IMR-90 (cell line): Measurements from ENCODE around the gene ST3GAL3. TPM values are rescaled to one million over a fixed set of nuclear protein-coding genes. Genes with fewer than 3 reads are reported as not detected.

Source experiments
- ATAC-seq: fragments of 200-7000 bp; cut with Tn5 transposase; 2 replicates; pipeline ENCODE4 v1.9.1; 2020; ENCODE audit warnings: low read depth, mild to moderate bottlenecking, moderate library complexity
- BruUV-seq: library from RNA; stranded (reverse); fragments of 400-500 nt; replicated peaks from 2 replicates; lab custom pipeline; 2021; lab: Mats Ljungman, UMichigan
- CTCF ChIA-PET: fragments of 300-600 bp; formaldehyde crosslinking; extraction: SDS; loops from one replicate; lab custom pipeline; 2021; ENCODE audit warnings: antibody characterized with exemption; lab: Yijun Ruan, JAX
- POLR2A ChIA-PET: fragments of 300-600 bp; sonication (Branson Sonifier 250); formaldehyde crosslinking; loops from one replicate; lab custom pipeline; 2022; ENCODE audit warnings: antibody characterized with exemption; ENCODE audit not compliant: unreplicated experiment; lab: Charles Lee
- DNase-seq: peaks from one replicate; pipeline ENCODE4 v3.0.0; 2013
- H2AFZ ChIP-seq: replicated peaks from 2 replicates; pipeline ENCODE3; 2013; ENCODE audit warnings: low read length, mild to moderate bottlenecking; ENCODE audit not compliant: poor library complexity
- H2AK5ac ChIP-seq: 2 replicates; pipeline ENCODE4 v1.6.1; 2013; ENCODE audit warnings: low read depth, low read length, inconsistent platforms
- H2AK9ac ChIP-seq: replicated peaks from 2 replicates; pipeline ENCODE3; 2013; ENCODE audit warnings: mild to moderate bottlenecking, low read depth, low read length, moderate library complexity; ENCODE audit not compliant: poor library complexity
- H2BK120ac ChIP-seq: 2 replicates; pipeline ENCODE4 v1.6.1; 2013; ENCODE audit warnings: low read depth, low read length, inconsistent platforms
- H2BK15ac ChIP-seq: 3 replicates; pipeline ENCODE4 v1.6.1; 2013; ENCODE audit warnings: low read depth, low read length, inconsistent platforms
- H2BK20ac ChIP-seq: 2 replicates; pipeline ENCODE4 v1.6.1; 2013; ENCODE audit warnings: low read depth, mild to moderate bottlenecking, inconsistent platforms, low read length, moderate library complexity
- H2BK5ac ChIP-seq: 2 replicates; pipeline ENCODE4 v1.6.1; 2013; ENCODE audit warnings: mild to moderate bottlenecking, low read depth, low read length, inconsistent platforms; ENCODE audit not compliant: poor library complexity, severe bottlenecking
- H3K14ac ChIP-seq: replicated peaks from 2 replicates; pipeline ENCODE4 v1.6.1; 2013; ENCODE audit warnings: low read depth, low read length, inconsistent platforms
- H3K18ac ChIP-seq: 2 replicates; pipeline ENCODE4 v1.6.1; 2013; ENCODE audit warnings: low read depth, low read length, control low read depth
- H3K23ac ChIP-seq: 2 replicates; pipeline ENCODE4 v1.6.1; 2013; ENCODE audit warnings: low read depth, low read length, inconsistent platforms
- H3K27ac ChIP-seq: 2 replicates; pipeline ENCODE4 v1.5.1; 2013; ENCODE audit warnings: mild to moderate bottlenecking, control low read depth, low read length; ENCODE audit not compliant: insufficient read depth
- H3K27me3 ChIP-seq: 2 replicates; pipeline ENCODE4 v1.6.1; 2013; ENCODE audit warnings: low read length; ENCODE audit not compliant: control insufficient read depth, insufficient read depth
- H3K36me3 ChIP-seq: 2 replicates; pipeline ENCODE4 v1.6.1; 2013; ENCODE audit warnings: low read length, mixed read lengths; ENCODE audit not compliant: control insufficient read depth, insufficient read depth
- H3K4ac ChIP-seq: 2 replicates; pipeline ENCODE4 v1.6.1; 2013; ENCODE audit warnings: low read depth, low read length, inconsistent platforms
- H3K4me1 ChIP-seq: 2 replicates; pipeline ENCODE4 v1.6.1; 2013; ENCODE audit warnings: low read length, mixed read lengths; ENCODE audit not compliant: control insufficient read depth, insufficient read depth
- H3K4me2 ChIP-seq: 2 replicates; pipeline ENCODE4 v1.6.1; 2013; ENCODE audit warnings: low read depth, mild to moderate bottlenecking, control low read depth, low read length, moderate library complexity
- H3K4me3 ChIP-seq: 2 replicates; pipeline ENCODE4 v1.5.1; 2013; ENCODE audit warnings: low read depth, mild to moderate bottlenecking, control low read depth, low read length, moderate library complexity; ENCODE audit not compliant: insufficient read depth
- H3K56ac ChIP-seq: 2 replicates; pipeline ENCODE4 v1.6.1; 2013; ENCODE audit warnings: low read length, inconsistent platforms; ENCODE audit not compliant: insufficient read depth; ENCODE audit errors: extremely low read depth
- H3K79me1 ChIP-seq, 2 experiments: 2 replicates each; pipeline ENCODE4 v1.6.1; 2013; ENCODE audit warnings: low read length in 2 of 2, inconsistent platforms in 1 of 2, low read depth in 1 of 2
- H3K9ac ChIP-seq: 2 replicates; pipeline ENCODE4 v1.6.1; 2013; ENCODE audit warnings: low read depth, low read length, control low read depth
- H3K9me1 ChIP-seq: 2 replicates; pipeline ENCODE4 v1.6.1; 2013; ENCODE audit warnings: low read length, inconsistent platforms; ENCODE audit not compliant: insufficient read depth
- H3K9me3 ChIP-seq: 2 replicates; pipeline ENCODE4 v1.6.1; 2013; ENCODE audit warnings: low read length; ENCODE audit not compliant: control insufficient read depth, insufficient read depth
- H4K20me1 ChIP-seq: 2 replicates; pipeline ENCODE4 v1.6.1; 2013; ENCODE audit warnings: low read length, inconsistent platforms; ENCODE audit not compliant: insufficient read depth
- H4K5ac ChIP-seq: 2 replicates; pipeline ENCODE4 v1.6.1; 2013; ENCODE audit warnings: mild to moderate bottlenecking, low read depth, low read length, control low read depth
- H4K8ac ChIP-seq, 2 experiments: 2 replicates each; pipeline ENCODE4 v1.6.1; 2013; ENCODE audit warnings: low read depth in 2 of 2, low read length in 2 of 2, control low read depth in 1 of 2, inconsistent platforms in 1 of 2
- H4K91ac ChIP-seq: 2 replicates; pipeline ENCODE4 v1.6.1; 2013; ENCODE audit warnings: low read depth, low read length, inconsistent platforms; ENCODE audit not compliant: insufficient read depth
- BHLHE40 ChIP-seq: fragments of 150-350 bp; IDR thresholded peaks from 2 replicates; pipeline ENCODE4 v1.6.1; 2016; ENCODE audit warnings: mild to moderate bottlenecking, low read depth, low read length
- CEBPB ChIP-seq: IDR thresholded peaks from 2 replicates; pipeline ENCODE4 v1.6.1; 2012; ENCODE audit warnings: low read depth, low read length, improper control_type of control experiment
- CHD1 ChIP-seq: IDR thresholded peaks from 2 replicates; pipeline ENCODE4 v1.6.1; 2012; ENCODE audit warnings: low read depth, low read length, improper control_type of control experiment
- ELK1 ChIP-seq: fragments of 150-350 bp; IDR thresholded peaks from 2 replicates; pipeline ENCODE4 v1.6.1; 2016; ENCODE audit warnings: low read depth, mild to moderate bottlenecking, low read length, moderate library complexity, borderline replicate concordance
- FOS ChIP-seq: fragments of 150-350 bp; IDR thresholded peaks from 2 replicates; pipeline ENCODE4 v1.6.1; 2016; ENCODE audit warnings: low read depth, low read length
- MAFK ChIP-seq: IDR thresholded peaks from 2 replicates; pipeline ENCODE4 v1.6.1; 2012; ENCODE audit warnings: low read depth, low read length, improper control_type of control experiment
- MAZ ChIP-seq: IDR thresholded peaks from 2 replicates; pipeline ENCODE4 v1.6.1; 2012; ENCODE audit warnings: low read depth, mild to moderate bottlenecking, low read length, improper control_type of control experiment, moderate library complexity, borderline replicate concordance
- WGBS, 2 experiments: methylation state at CpG; one replicate each; pipeline versions ENCODE4 v1.1.5 to v1.1.7; 2013; ENCODE audit warnings: missing lambda C conversion rate in 2 of 2; ENCODE audit not compliant: insufficient read length in 1 of 2; ENCODE audit errors: extremely low coverage in 2 of 2; 5-methylcytosine and 5-hydroxymethylcytosine counted together
- dilution Hi-C: fragments of 300-500 bp; cut with HindIII; formaldehyde crosslinking; loops from one replicate; pipeline ENCODE4 v1.14.3; 2018; ENCODE audit warnings: low sequenced_read_pairs; ENCODE audit not compliant: unreplicated experiment
- in situ Hi-C: fragments of 300-500 bp; cut with MboI; formaldehyde crosslinking; loops from 3 replicates; pipeline ENCODE4 v1.14.3; 2019; ENCODE audit warnings: low sequenced_read_pairs, inconsistent platforms, mixed read lengths
- intact Hi-C: fragments of 100-400 bp; cut with micrococcal nuclease; formaldehyde crosslinking; loops from 2 replicates; pipeline ENCODE4 v1.10.0; 2022
- polyA plus RNA-seq, 3 experiments: library from polyadenylated mRNA; depleted of rRNA; stranded (reverse); fragments of >200 nt; gene quantifications; 2 replicates each; pipeline ENCODE4 v1.2.3, GENCODE V29; 2012; ENCODE audit warnings: low replicate concordance in 1 of 3
- total RNA-seq: library from RNA; depleted of rRNA; stranded (reverse); fragments of >200 nt; gene quantifications from 2 replicates; pipeline ENCODE4 v1.2.3, GENCODE V29; 2012

The ST3GAL3 gene
- total and polyA plus RNA-seq, 2 of the 4 experiments (the other 2 are of a cell fraction) = 12.0 to 14.8 TPM

- Histone ChIP-seq H2BK120ac (no peak overlapping the region), H3K9me3 (no peaks in the 10 kb centered on the region), H3K36me3 (peaks cover 94% of the 10 kb centered on the region), H4K8ac (no peak overlapping the region), H2BK15ac (no peak overlapping the region), H3K9ac (no peak overlapping the region), H3K4me1 (peaks cover 4% of the 10 kb centered on the region), H2AK9ac (no peak overlapping the region), H3K4ac (no peak overlapping the region), H4K20me1 (peaks cover 17% of the 10 kb centered on the region; the same call in 1 of the 2 replicates), H2AK5ac (no peak overlapping the region), H3K56ac (no peak overlapping the region), H3K79me1 (peaks cover 31 to 74% of the 10 kb centered on the region in 2 experiments), H3K4me3 (no peak overlapping the region), H2BK20ac (no peak overlapping the region), H2AFZ (no peak overlapping the region), H3K23ac (no peak overlapping the region), H2BK5ac (no peak overlapping the region), H3K27ac (no peak overlapping the region), H4K91ac (no peak overlapping the region), H3K4me2 (no peak overlapping the region), H3K14ac (no peak overlapping the region), H3K9me1 (peaks cover 4% of the 10 kb centered on the region; the same call in 1 of the 2 replicates), H3K18ac (no peak overlapping the region), H3K27me3 (no peaks in the 10 kb centered on the region), H4K5ac (no peak overlapping the region)
- POLR2A ChIA-PET = no interaction called here
- in situ Hi-C loops = no loop called here
- DNase-seq (no peak), ATAC-seq (no peak)
- TF ChIP-seq FOS (no peak), CHD1 (no peak), CEBPB (no peak), ELK1 (no peak), MAFK (no peak), MAZ (no peak), BHLHE40 (no peak)
- CTCF ChIA-PET = no interaction called here
- no CpG with 5 or more reads among the region's 10 CpGs for WGBS, 2 experiments
- BruUV-seq = no TSS peak
- intact Hi-C loops = no loop called here
- dilution Hi-C loops = no loop called here
Measured at GRCh38 chr1:43691871-43692815, 15.2 kb upstream of the ST3GAL3 start.
